ENCODE measurements around the gene DESI2.
"Not testable (repeated sequence)": the region's sequence is repeated elsewhere in the genome, so short reads cannot be mapped to it uniquely, and the experiment has no call there.

GRCh38 chr1:244740027-244740617 lies 87.2 kb downstream of the DESI2 start:
- TF ChIP-seq ZNF274 (IDR thresholded peaks at IDR 0.05; ENCODE audit: borderline replicate concordance, extremely low read depth, low read length); POU5F1 (IDR thresholded peaks at IDR 0.05; ENCODE audit: low read depth, low read length); CTCF (IDR thresholded peaks at IDR 0.05; ENCODE audit: control extremely low read depth in 1 of 3, insufficient read depth in 1 of 3, low read depth in 1 of 3, low read length in 3 of 3); POLR2A (IDR thresholded peaks at IDR 0.05; ENCODE audit: control extremely low read depth in 1 of 2, low read depth in 2 of 2, low read length in 2 of 2); TCF12 (IDR thresholded peaks at IDR 0.05; ENCODE audit: low read depth, low read length): not testable (repeated sequence)

All from H1 (cell line).